Stimulated activated CD4-positive, alpha-beta T cell treated with anti-CD3 and anti-CD28 coated beads, Interleukin-12 subunit alpha, Interleukin-12 subunit beta, amount 100 ng/mL, for 4 hours (primary cell): ENCODE results near the gene BLTP3A.
"Not testable (repeated sequence)": the region's sequence is repeated elsewhere in the genome, so short reads cannot be mapped to it uniquely, and the experiment has no call there.

Experiments
- DNase-seq: peaks from one replicate; pipeline ENCODE4 v3.0.0-alpha.2; 2020

The BLTP3A gene

DNA sequence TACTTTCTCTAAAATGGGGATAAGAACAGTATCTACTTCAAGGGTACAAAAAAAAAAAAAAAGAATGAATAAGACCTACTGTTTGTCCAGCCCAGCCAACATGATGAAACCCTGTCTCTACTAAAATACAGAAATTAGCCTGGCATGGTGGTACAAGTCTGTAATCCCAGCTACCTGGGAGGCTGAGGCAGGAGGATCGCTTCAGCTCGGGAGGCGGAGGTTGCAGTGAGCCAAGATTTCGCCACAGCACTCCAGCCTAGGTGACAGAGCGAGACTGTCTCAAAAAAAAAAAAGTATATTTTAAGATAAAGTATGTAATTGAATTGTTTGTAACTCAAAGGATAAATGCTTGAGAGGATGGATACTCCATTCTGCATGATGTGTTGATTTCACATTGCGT, 2.0 kb downstream of the BLTP3A start:
- DNase-seq = no peak

DNA sequence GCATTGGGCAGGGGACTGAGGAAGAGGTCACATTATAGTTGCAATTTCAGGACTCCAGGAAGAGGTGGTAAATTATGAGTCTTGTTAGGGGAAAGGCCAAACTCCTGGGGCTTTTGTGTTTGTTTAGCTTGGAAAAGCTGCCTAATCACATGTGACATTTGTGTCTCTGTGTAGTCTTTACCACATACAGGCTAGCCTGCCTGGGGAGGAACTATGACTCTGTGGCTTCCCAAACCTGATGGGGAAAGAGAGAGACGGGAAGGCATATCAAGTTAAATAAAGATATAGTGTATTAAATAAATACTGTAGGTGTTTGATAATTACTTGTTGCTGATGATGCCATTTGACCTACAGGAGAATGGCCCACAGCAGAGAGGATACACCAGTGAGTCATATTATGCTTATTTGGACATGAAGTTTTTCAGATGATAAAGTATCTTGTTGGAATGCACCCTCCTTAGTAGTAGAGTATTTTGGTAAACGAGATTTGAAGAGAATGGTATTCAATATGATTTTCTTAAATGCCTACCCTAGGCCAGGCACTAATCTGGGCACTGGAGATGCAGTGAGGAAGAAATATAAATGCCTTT, 4.0 kb downstream of the BLTP3A start:
- no peak for DNase-seq

DNA sequence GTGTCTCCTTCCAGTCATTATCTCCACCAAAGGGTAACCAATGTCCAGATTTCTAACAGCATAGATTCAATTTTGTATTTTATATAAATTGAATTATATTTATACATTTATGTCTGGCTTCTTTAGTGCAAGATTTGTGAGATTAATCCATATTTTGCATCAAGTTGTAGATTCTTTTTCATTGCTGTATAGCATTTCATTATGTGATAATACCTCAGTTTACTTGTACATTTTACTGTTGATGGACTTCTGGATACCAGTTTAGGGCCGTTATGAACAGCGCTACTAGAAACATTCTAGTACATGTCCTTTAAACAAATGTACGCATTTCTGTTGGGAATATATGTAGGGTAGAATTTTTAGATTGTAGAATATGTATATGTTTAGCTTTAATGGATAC, 6.2 kb downstream of the BLTP3A start:
- DNase-seq = no peak

DNA sequence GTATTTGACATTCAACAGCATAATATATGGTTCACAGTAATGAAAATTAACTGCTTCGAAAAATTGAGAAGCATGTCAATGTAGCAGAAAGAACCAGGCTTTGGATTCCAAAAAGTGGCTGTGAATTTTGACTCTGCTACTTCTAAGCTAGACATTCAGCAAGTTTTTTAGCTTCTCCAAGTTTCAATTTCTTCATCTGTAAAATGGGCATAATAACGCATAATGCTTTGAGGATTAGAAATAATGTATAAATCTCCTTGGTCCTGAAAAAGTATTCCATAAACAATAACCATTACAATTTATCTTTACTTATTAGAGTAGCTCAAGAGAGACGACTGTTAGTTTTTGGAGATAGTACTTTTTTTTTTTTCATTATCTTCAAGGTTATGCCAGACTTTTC, 7.7 kb downstream of the BLTP3A start:
- no peak for DNase-seq

DNA sequence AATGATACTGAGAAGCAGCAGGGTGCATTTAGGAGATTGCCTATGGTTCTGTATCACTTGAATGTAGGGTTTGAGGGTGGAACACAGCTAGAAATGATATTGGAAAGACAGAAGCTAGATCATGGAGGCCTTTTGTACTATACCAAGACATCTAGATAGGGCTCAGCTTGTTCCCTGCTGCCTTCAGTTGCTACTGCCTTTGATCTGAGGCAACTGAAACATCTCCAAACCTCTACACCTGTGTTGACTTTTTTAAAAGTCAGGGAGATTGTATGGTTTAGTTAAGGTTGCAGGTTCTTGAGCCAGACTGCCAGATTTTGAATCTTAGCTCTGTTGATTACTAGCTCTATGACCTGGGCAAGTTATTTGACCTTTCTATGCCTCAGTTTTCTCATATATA, 12.7 kb downstream of the BLTP3A start:
- DNase-seq = no peak

DNA sequence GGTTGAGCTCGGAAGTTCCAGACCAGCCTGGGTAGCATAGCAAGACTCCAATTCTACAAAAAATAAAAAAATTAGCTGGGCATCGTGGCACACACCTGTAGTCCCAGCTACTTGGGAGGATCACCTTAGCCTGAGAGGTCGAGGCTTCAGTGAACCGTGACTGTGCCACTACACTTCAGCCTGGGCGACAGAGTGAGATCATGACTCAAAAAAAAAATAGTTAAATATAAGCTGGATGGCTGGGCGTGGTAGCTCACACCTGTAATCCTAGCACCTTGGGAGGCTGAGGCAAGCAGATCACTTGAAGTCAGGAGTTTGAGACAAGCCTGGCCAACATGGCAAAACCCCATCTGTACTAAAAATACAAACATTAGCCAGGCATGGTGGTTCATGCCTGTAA, 13.2 kb downstream of the BLTP3A start:
- DNase-seq = not testable (repeated sequence)

DNA sequence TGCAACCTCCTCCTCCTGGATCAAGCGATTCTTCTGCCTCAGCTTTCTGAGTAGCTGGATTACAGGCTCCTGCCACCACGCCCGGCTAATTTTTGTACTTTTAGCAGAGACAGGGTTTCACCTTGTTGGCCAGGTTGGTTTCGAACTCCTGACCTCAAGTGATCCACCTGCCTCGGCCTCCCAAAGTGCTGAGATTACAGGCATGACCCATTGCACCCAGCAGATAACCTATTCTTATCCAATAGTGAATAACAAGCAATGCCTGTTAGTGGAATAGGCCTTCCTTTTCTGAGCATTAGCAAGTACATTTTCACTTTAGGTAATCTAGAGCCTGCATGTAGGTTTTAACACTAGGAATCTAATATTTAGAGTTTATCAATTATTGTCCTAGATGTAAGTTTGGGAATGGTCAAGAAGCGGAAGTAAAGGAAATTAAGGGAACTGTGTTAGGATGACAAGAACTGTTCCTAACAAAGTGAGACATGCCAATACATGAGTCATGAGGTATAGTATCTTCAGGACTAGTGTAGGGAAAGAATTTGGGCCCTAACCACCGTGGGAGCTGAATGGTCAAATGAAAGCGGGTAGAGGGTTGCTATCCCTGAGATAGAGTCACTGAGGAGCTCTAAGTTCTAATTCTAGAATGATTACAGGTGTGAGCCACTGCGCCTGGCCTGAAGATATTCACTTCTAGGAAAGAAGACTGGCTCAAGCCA, 15.0 kb downstream of the BLTP3A start:
- no peak for DNase-seq

DNA sequence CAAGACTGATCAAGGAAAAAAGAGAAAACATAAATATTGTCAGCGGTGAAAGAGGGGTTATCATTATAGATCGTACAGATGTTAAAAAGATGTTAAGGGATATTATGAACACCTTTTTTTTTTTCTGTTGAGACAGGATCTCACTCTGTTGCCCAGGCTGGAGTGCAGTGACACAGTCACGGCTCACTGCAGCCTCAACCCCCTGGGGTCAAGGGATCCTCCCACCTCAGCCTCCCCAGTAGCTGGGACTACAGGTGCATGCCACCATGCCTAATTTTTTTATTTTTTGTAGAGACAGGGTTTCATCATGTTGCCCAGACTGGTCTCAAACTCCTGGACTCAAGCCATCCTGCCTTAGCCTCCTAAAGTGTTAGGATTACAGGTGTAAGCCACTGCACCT, 16.6 kb downstream of the BLTP3A start:
- not testable (repeated sequence) for DNase-seq

DNA sequence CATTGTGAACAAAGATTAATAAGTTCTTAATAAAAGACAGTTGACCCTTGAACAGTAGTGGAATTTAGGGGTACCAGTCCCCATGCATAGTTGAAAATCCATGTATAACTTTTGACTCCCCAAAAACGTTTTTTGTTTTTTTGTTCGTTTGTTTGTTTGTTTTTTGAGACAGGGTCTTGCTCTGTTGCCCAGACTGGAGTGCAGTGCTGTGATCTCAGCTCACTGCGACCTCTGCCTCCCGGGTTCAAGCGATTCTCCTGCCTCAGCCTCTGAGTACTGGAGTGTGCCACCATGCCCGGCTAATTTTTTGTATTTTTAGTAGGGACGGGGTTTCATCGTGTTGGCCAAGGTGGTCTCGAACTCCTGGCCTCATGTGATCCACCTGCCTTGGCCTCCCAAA, 17.5 kb downstream of the BLTP3A start:
- not testable (repeated sequence) for DNase-seq

DNA sequence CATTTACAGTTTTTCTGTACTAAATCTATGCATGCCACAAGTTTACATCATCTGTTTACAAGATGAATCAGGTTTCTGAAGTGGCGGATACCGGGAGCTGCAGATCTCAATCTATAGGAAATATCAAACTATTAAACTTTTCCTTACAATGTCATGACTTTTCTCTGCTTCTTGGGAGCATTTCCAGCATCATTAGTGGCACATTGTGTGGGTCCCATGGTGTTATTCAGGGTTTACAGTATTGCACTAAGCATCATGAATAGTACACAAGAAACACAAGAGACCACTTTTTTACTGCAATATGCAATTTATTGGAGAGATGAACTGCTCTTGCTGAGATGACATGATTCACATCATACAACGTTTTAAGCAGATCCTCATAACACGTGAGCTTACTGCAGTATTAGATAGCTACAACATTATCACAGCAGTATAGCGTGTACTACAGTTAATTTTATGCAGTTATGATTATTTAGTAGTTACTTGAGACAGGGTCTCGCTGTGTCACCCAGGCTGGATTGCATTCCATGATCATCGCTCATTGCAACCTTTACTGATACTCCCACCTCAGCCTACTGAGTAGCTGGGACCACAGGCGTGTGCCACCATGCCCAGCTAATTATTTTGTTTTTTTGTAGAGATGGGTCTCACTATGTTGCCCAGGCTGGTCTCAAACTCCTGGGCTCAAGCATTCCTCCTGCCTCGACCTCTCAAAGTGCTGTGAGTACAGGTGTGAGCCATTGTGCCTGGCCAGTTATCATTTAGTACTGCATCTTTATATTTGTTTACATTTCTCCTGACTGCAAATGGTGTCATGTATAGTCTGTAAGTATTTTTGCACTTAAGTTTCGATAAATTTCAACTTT, 18.4 kb downstream of the BLTP3A start:
- no peak for DNase-seq

DNA sequence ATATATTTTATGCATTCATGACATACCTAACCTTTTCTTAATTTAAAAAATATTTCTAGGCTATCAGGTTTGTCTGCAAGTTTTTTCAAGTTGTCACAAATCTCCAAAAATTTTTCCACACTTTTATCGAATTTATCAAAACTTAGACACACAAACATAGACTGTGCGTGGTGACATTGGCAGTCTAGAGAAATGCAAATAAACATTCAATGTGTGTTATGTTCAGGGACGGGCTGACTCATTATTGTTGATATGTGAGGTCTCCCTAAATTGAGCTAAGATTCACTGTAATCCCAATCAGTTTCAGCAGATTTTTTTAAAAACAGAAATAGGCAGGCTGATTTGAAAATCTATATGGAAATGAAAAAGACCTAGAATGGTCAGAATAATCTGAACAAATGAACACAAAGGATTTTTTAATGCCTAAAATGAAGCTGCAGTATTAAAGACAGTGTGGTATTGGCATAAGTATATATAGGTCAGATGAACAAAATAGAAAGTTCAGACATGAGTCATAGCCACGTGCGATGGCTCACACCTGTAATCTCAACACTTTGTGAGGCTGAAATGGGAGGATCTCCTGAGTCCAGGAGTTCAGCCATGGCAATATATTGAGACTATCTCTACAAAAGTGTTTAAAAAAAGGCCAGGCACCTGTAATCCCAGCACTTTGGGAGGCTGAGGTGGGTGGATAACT, 19.2 kb downstream of the BLTP3A start:
- DNase-seq = no peak

DNA sequence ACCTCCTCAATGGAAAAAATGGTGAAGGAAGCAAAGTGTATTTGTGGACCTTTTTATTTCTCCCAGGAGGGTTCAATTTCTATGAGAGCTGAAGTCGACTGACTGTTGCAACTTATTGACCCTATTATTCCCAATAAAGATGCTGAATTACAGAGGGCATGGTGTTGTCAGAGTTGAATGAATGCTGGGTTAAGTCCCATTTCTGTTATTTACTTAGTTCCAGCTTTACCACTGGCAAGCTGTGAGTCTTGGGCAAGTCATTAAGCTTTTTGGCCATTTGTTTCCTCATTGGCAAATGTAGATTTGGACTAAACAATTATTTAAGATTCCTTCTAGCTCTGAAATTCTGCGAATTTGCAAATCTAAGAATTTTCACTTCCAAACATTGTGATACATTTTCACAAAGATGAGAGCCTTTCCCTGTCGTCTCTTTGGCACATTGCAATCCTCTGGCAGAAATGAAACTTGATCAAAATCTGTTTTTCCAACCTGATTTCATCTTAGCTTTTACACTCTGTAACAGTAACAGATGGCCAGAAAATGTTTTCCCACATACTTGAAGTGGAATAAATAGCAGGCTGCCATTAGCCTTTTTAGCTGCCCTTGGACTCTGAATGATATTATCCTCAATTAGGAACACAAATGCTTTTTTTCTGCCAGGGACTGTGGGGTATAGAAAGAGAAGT, 21.3 kb downstream of the BLTP3A start:
- no peak for DNase-seq

DNA sequence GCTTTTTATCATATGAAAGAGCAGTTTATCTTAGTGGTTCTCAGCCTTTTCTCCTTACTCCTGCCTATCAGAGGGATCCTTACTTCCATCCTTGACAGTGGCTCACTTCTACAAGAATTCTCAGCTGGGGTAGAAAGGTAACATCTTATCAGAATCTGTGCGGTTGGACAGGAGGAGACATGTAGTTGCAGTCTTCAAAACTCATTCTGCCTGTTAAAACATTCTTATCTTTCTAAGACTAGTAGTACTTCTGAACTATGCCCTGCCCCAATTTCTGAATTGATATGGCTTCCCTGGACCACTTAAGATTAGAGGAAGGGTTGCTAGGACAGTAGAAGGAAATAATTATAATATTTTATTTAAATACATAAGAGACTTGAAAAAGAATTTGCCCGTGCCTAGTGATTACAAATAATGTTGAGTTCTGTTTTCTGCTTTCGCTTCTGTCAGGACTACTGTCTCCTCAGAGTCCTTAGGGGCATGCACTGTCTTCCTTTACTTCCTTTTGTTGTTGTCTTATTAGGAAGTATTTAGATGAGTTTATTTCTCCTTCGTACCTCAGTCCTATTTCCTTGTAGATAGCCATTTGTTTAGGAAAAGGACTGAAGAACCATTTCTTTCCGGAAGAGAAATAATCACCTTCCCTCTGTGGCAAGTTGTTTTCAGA, 24.9 kb downstream of the BLTP3A start:
- DNase-seq = no peak

DNA sequence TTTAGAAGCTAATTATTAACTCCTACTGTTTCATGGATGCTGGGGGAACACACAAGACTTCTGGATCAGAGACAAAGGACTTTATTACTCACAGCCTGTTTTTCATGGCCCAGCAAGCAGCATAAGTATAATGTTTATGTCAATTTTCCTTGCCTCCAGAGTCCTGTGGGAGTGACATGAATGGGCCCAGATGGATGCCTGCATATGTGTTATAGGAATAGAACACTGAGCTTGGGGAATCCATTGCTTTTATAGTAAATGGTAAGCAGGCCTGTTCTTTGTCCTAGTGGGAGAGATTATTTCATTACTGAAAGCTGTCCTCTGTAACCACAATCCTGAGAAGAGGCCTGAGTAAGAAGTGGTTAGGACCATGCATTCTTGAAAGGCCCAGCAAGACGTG, 25.6 kb downstream of the BLTP3A start:
- DNase-seq = no peak

DNA sequence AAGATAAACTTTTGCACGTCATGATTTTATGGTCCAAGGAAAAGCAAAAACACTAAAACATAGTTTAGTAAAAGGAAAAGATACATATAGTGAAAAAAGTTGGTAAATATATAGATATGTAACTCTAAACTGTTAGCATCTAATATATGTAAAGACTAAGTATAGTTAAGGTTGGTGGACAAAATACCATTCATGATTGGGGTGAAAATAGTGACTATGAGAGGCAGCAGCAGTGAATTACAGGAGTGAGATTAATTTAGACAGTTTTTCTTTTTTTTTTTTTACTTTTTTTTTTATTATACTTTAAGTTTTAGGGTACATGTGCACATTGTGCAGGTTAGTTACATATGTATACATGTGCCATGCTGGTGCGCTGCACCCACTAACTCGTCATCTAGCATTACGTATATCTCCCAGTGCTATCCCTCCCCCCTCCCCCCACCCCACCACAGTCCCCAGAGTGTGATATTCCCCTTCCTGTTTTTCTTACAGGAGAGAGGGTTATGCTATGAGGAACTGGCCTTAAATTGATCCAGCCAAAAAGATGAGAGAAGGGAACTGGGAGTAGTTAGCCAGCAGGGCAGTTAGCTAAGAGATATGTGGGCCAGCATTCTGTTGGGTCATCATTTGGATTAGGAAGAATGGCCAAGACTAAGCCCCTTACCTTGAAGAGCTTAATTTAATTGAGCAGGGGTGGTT, 27.1 kb downstream of the BLTP3A start:
- DNase-seq = not testable (repeated sequence)

DNA sequence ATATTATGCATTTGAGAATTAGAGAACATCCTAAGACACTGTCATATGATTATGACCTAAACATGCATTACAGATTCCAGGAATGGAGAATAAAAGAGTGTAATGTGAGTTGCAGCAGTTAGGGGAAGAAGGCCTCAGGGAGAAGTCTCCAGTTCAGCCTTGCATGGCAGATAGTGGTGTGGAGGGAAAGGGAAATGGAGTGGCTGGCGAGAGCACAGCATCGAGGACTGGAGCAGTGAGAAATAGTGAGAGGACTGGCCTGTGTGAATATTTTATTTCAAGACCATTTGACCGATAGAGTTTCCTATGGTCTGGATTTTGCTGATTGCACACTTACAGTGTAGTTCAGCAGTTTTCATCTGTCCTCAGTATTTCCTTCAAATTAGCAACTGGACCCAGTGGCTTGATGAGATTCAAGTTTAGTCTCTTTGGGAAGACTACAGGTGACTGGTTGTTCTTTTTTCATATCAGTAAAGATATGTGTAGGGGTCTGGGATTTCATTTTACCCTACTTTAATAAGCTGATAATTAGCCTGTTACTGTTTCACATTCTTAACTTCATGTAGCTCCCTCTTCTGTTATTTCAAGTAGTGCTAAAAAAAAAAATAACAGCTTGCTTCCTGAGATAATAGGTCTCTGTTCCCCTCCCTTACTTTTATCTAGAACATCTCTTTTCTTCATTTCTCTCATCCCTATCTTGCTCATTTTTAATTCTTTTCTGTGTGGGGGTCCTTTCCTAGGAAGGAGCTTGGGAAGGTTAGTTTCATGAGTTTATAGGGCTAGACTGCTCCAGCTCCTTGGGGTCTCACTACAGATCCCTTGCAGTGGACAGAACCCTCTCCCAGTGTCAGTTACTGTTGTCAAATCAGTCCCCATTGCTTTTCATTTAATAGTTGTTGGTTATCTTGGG, 27.9 kb downstream of the BLTP3A start:
- DNase-seq = no peak

DNA sequence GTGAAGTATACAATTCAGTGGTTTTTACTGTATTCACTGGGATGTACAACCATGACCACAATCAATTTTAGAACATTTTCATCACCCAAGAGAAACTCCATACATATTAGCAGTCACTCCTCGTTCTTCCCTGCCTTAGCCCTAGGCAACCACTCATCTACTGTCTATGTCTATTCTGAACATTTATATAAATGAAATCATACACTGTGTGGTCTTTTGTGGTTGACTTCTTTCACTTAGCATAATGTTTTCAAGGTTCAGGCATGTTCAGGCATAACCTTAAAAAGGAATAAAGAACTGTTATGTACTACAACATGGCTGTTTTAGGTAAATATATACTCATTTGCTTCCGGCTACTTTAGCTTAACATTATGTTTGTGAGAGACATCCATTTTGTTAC, 37.3 kb downstream of the BLTP3A start:
- DNase-seq = no peak

DNA sequence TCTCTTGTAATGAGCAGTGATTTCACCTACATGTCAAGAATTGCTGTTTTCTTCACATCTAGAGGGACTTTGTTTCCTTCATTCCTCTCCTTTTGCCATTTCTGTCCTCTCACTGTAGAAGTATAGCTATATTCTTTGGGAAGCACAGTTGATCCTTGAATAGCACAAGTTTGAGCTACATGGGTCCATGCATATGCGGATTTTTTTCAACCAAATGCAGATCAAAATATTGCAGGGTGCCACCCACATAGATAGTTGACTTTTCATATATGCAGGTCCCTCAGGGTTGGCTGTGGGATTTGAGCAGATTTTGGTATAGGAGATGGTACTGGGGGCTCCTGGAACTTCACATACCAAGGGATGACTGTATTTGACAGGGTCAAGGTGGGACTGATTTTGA, 41.1 kb downstream of the BLTP3A start:
- no peak for DNase-seq

DNA sequence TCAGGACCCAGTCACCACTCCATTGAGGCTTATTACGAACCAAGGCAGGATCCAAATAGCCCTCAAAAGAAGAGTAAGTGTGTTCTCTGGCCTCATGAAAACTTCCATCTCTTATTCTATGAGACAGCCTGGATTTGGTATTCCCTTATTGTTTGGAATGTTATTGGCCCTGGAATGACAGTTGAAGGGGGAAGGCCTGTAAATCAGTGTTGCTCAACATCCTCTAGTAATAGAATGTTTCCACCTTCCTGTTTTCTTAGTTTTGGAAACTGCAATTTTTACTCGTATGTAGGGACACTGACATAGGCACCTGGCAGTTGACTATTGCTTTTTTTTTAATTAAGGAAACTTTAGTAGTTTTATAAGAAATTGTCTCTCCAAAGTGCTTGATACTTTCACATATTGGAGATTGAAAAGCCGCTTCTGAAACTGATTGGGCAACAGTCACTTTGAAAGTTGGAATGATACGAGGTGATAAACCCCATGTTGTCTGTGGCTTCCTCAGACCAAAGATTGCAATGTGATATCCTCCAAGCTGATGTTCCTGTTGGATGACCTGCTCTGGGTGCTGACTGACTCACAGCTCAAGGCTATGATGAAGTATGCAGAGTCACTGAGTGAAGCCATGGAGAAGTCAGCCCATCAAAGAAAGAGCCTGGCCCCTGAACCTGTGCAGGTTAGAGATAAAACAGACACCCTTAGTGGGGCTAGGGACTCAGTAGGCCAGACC, 43.1 kb downstream of the BLTP3A start:
- no peak for DNase-seq

DNA sequence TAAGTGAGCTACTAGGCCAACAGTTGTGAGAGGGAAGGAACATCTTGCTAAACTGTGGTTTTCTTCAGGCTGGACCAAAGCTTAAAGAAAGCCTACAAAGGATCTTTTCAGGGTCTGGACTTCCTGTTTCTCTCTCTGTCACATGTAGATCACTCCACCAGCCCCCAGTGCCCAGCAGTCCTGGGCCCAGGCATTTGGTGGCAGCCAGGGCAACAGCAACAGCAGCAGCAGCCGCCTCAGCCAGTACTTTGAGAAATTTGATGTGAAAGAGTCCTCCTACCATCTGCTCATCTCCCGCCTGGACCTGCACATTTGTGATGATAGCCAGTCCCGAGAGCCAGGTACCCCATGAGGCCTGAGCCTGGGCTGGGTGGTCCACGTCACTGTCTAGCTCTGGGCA, 44.1 kb downstream of the BLTP3A start:
- DNase-seq = no peak
